ENCODE results near the gene FREY1. TPM values are rescaled to one million over a fixed set of nuclear protein-coding genes. Genes with fewer than 3 reads are reported as not detected.
"Not testable (repeated sequence)": the region's sequence is repeated elsewhere in the genome, so short reads cannot be mapped to it uniquely, and the experiment has no call there.

Gene FREY1
- total and polyA plus RNA-seq, 2 experiments from 2014 or later: 2.1 TPM; not detected in 1

GRCh38 chr11:45904309-45904915, 2.7 kb downstream of the FREY1 start:
- H3K4me3 ChIP-seq: no peak overlapping the region
- no peak for DNase-seq (ENCODE audit: low read depth in 1 of 2, low spot score in 1 of 2)
- H3K27me3 ChIP-seq: peaks cover 11% of the 10 kb centered on the region
- H3K36me3 ChIP-seq: no peaks in the 10 kb centered on the region
- H3K4me1 ChIP-seq (ENCODE audit: low read depth): peaks cover 5% of the 10 kb centered on the region
- TF ChIP-seq CTCF (IDR thresholded peaks at IDR 0.05; ENCODE audit: low read depth, low read length): no peak
- no peaks in the 10 kb centered on the region for H3K9me3 ChIP-seq (ENCODE audit: low read depth)
- no peak overlapping the region for H3K27ac ChIP-seq

- no peak overlapping the region for H3K27ac ChIP-seq
- TF ChIP-seq CTCF (IDR thresholded peaks at IDR 0.05; ENCODE audit: low read depth, low read length): no peak
- peaks cover 5% of the 10 kb centered on the region for H3K4me1 ChIP-seq (ENCODE audit: low read depth)
- no peak for DNase-seq (ENCODE audit: low read depth in 1 of 2, low spot score in 1 of 2)
- no peak overlapping the region for H3K4me3 ChIP-seq
- H3K36me3 ChIP-seq: no peaks in the 10 kb centered on the region
- H3K9me3 ChIP-seq (ENCODE audit: low read depth): no peaks in the 10 kb centered on the region
- H3K27me3 ChIP-seq: peaks cover 11% of the 10 kb centered on the region
Measured at GRCh38 chr11:45902452-45903380, 4.4 kb downstream of the FREY1 start.

GRCh38 chr11:45901626-45902025, 5.4 kb downstream of the FREY1 start:
- H3K27ac ChIP-seq: no peak overlapping the region
- no peaks in the 10 kb centered on the region for H3K36me3 ChIP-seq
- peaks cover 11% of the 10 kb centered on the region for H3K27me3 ChIP-seq
- DNase-seq (ENCODE audit: low read depth in 1 of 2, low spot score in 1 of 2): no peak
- H3K4me1 ChIP-seq (ENCODE audit: low read depth): peaks cover 9% of the 10 kb centered on the region
- no peaks in the 10 kb centered on the region for H3K9me3 ChIP-seq (ENCODE audit: low read depth)
- TF ChIP-seq CTCF (IDR thresholded peaks at IDR 0.05; ENCODE audit: low read depth, low read length): no peak
- no peak overlapping the region for H3K4me3 ChIP-seq

- Histone ChIP-seq H3K4me1 (ENCODE audit: low read depth) (peaks cover 13% of the 10 kb centered on the region), H3K36me3 (no peaks in the 10 kb centered on the region), H3K27ac (no peak overlapping the region), H3K27me3 (peaks cover 11% of the 10 kb centered on the region), H3K9me3 (ENCODE audit: low read depth) (no peaks in the 10 kb centered on the region), H3K4me3 (no peak overlapping the region)
- peak in 1 of 2 donors; percentile 23 for DNase-seq (ENCODE audit: low read depth in 1 of 2, low spot score in 1 of 2)
- no peak for TF ChIP-seq CTCF (IDR thresholded peaks at IDR 0.05; ENCODE audit: low read depth, low read length)
Measured at GRCh38 chr11:45900916-45901617, 6.0 kb downstream of the FREY1 start.

GRCh38 chr11:45900175-45900800, 6.8 kb downstream of the FREY1 start:
- DNase-seq (ENCODE audit: low read depth in 1 of 2, low spot score in 1 of 2): peak in 1 of 2 donors; percentile 33
- not testable (repeated sequence) for H3K27ac ChIP-seq; H3K9me3 ChIP-seq (ENCODE audit: low read depth); H3K36me3 ChIP-seq
- Histone ChIP-seq H3K4me3 (peak overlapping the region; percentile 48), H3K27me3 (peaks cover 11% of the 10 kb centered on the region), H3K4me1 (ENCODE audit: low read depth) (peaks cover 15% of the 10 kb centered on the region)
